GM18907 (cell line): ENCODE data around the gene NFIA.

ENCODE experiments used
- ATAC-seq: cut with Tn5 transposase; IDR thresholded peaks from one replicate; pipeline ENCODE4 v1.9.1; 2021; ENCODE audit warnings: mild to moderate bottlenecking, moderate library complexity; ENCODE audit not compliant: unreplicated experiment

The NFIA gene

DNA sequence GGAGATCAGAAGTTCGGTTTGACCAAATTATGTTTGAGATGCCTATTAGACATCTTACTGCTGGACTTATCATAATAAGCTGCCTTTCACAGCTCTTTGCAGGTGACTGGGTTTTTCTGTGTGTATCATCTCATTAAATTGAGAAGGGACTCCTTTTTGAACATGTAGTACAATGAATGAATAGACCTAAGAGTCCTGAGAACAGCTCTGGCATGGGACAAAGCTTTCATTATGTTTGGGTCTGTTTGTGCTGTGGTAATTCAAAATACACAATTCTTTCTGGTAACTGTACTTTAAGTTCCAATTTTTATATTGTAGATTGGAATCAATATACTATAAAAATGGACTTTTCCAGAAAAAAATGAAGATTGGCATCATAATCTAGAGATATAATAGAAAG is 330.2 kb downstream of the NFIA start:
- ATAC-seq: no peak

GRCh38 chr1:61419196-61419595 is 336.8 kb downstream of the NFIA start:
- no peak for ATAC-seq

GRCh38 chr1:61419657-61420056 is 337.3 kb downstream of the NFIA start:
- ATAC-seq: no peak

GRCh38 chr1:61420243-61420642 is 337.9 kb downstream of the NFIA start:
- ATAC-seq: no peak

DNA sequence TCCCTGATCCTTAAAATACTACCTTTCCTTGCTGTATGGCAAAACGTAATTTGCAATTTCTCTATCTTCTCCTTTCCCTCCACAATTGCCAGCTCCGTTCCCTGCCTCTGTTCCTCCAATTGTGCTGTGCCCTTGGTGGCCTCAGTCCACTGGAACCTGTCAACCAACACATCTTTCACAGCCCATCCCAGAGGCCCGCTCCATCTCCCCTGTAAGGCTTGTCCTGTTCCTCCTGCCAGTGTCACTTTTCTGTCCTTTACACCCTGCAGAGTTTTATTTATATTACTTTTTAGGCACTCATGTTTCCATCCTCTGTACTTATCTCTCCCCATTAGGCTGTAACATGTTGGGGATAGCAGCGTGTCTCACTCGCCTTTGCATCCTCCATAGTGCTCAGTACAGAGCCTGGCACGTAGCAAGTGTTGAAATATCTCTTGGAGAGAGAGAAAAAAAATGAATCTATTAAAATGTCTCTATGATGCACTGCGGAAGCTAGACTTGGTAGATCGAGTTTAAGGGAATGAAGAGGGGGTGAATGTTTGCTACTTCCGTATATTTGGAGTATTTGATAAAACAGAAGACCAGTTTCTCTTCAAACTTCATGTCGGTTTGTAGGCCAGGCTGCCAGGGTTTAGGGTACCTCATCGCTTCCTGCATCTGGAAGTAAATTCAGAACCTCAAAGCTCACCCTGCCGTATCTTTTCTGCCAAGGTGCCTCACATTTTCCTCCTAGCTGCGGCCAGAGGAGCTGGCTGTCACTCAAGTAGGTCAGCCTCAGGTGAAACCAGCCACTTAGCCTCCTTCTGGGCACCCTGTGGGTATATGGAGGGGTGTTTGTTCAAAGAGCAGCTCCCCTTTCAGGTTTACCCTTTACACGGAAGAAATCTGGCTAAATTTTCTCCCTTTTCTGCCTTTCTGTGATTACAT is 338.8 kb downstream of the NFIA start:
- no peak for ATAC-seq

DNA sequence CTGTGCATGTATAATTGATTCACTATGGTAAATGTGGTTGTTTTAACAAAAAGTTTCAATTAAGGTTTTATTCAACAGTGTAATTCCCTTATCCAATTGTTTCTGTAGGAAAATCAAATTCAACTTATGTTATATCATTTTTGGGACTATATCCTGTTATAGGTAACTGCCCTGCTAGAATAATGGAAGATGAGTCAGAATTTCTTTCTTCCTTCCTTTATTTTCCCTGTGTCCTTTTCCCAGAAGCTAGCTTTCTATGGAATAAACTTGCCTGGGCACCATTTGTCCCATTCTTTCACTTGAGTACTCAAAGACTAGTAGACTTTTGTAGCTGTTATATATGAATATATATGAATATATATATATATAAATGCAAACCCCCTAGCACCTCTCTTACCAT is 341.3 kb downstream of the NFIA start:
- ATAC-seq: no peak

GRCh38 chr1:61424382-61424781 is 342.0 kb downstream of the NFIA start:
- ATAC-seq: no peak

- ATAC-seq: no peak
These were observed 342.7 kb downstream of the NFIA start for GRCh38 chr1:61425040-61425439.

DNA sequence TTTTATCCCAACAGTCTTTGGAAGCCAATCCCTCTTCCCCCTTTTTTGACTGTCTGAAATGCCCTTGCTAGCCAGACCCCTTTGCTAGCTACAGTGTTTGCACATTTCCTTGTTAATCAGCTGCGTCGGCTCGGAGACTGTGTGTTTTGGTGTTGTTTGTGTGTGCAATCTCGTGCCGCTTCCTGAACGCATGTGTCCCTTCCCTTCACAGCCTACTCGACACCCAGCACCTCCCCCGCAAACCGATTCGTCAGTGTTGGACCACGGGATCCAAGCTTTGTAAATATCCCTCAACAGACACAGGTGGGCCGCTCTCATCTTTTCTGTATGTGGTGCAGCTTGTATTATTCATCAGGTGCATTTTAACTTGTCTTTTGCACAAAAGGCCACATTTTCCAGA is 343.9 kb downstream of the NFIA start:
- no peak for ATAC-seq

DNA sequence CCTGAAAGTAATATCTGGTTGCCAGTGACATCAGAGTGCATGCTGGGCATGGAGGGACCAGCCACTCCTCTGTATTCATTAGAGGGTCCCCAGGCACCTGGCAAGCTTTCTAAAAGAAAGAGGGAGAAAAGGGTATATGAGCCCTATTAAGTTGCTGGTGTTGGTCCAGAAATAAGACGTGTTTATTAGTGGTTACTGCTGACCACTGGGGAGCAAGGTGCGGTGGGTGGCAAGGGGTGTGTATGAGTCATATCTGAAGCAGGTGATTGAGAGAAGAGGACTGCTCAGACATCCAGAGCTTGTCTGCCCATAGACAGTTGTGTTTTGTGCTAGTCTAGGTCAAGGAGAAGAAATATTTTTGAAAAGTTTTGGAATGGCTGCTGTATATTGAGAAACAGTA is 344.5 kb downstream of the NFIA start:
- no peak for ATAC-seq

GRCh38 chr1:61427510-61427909 is 345.1 kb downstream of the NFIA start:
- ATAC-seq: no peak

DNA sequence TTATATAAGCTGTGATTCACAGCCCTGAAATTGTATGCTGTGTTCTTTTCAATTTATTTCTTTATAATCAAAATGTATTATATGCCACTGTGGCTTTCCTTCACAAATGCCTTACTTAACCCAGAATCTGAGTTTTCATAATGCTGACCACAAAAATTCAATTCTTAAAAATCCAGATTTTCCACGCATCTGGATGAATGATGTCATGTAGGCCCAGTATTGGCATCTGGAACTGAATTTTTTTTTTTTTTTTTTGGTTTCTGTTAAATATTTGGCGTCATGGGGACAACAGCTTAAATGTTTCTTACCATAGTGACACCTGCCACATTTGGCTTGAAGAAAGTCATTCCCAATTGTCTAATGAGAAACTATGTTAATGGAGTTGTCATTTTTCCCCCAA is 345.8 kb downstream of the NFIA start:
- no peak for ATAC-seq

DNA sequence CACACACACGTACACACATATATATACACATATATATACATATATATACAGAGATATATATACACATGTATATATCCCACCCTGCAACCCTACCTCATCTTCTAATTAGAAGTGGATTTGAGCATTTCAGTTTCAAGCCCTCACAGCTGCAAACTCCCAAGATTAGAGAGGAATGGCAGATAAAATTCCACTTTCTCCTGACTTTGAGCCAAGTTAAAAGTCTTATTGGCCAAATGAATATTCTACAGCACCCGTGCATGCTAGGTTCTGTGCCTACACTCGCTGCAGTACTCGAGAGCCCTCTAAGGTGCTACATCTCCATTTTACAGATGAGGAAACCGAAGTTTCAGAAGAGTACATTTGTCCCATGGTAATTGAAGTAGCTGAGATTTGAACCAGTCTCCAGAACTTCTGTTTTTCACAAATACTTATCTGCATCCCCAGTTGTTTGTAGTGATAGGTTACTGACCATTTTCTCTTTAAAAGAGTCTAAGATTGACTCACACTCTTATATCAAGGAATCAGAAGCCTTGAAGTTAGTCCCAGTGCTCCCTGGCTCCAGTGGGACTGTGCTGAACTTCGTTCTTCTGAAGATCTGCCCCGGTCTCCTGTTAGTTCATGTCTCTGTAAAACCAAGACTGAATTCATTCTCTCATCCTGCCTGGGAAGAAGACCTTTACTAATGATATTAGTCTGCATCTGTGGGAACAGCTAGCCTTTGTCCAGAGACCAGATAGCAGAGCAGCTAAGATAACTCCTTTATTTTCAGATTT is 350.4 kb downstream of the NFIA start:
- no peak for ATAC-seq

DNA sequence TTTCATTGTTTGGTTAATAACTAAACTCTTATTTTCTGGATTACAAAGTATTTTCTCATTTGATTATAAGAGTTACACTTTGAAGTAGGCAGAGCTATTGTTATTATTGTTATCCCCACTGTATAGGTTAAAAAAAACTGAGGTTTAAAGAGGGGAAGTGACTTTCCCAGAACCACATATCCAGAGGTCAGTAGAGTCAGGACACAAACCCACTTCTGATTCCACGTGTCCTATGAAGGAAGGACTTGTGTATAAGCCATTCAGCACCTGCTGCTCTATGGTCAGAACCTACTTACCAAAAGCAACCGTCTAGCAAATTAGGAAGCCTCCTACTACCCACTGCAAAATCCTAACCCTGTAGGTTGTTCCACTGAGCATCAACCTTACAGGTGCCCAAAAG is 351.3 kb downstream of the NFIA start:
- ATAC-seq: no peak

DNA sequence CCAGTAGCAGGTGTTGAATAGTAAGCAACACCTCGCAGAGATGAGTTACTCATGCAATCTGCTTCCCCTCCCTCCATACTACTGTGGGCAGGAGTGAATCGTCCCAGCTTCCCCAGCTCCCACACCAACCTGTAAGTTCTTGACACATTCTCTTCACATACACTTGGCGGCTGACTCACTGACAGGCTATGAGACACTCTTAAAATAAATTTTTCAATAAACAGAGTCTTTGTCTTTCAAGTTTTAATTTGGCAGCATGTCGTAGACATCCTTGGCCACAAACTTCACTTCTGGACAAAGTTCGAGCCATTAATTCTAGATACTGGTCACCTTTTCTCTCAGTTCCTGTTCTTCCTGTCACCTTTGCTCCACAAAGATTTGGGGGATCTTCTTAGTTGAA is 351.9 kb downstream of the NFIA start:
- ATAC-seq: peak; percentile 66

DNA sequence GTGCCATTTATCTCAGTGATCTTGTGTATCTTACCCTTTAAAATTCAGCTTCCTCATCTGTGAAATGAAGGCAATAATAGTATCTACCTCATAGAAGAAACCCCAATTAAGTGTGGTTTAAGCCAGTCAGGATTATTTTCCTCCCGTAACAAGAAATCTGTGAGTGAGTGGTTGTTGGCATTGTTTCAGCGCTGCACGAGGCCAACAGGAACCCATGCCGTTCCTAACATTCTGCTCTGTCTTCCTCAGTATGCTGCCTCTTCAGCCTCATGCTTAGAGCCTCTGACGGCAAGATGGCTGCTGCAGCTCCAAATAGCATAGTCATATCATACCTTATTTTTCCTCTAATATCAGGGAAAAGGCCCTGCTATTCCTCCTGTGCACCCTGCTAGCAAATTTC is 352.9 kb downstream of the NFIA start:
- no peak for ATAC-seq

DNA sequence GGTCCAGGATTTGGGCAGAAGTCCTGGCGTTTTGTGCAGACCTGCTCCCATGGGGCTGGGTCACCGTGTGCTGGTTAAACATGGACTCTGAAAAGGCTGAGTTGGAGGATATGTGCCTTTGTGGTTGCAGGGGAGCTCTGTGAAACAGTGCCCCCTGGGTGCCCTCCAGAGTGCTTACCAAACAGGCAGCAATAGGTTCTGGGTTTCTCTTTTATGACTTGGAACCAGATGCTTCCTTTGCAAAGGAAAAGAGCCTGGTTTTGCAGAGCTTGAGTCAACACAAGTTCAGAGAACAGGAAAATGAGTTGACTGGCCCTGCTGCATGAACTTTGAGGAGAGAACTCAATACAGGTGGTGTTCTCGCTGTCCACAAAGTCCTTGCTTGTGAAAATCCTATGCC is 353.7 kb downstream of the NFIA start:
- ATAC-seq: no peak

- ATAC-seq: no peak
These were observed 354.2 kb downstream of the NFIA start for GRCh38 chr1:61436491-61437120.

DNA sequence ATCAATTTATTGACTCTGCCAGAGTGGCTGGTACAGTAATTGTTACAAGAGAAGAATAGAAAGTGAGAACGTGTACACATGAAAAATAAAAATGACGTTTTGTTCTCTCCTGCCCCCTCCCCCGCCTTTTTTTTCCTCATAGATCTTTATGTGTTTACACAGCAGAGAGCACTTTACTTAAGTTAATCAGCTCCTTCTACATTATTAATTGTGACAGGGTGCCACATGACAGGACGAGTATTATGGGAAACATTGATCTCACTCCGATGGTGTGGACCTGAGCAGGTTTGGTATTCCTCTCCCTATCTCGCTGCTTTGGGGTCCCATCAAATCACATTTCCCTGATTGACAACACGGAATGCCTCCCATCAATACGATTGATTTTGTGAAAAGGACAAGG is 356.9 kb downstream of the NFIA start:
- no peak for ATAC-seq

DNA sequence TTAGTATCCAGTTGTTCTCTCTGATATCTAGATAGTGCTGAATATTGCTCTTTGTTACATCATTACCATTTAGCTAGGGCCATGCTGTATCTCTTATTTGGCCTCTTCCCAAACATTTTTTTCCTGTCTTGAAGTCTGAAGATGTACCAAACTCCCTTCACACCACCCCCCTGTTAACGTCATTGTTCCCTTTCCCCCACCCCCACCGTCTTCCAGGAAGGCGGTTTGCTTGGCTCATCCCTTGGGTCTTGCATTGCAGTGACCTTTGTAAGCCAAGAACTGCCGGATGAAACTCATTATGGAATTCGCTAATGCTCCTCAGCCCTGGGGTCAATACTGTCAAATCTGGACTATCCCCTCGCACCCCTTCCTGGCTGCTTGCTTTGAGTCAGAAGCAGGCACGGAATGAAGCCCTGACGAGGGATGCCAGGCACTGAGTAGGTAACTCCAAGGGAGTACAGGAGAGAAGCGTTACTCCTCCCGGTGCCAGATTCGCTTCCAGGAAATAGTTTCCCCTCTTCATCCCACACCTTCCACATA is 359.4 kb downstream of the NFIA start:
- no peak for ATAC-seq

DNA sequence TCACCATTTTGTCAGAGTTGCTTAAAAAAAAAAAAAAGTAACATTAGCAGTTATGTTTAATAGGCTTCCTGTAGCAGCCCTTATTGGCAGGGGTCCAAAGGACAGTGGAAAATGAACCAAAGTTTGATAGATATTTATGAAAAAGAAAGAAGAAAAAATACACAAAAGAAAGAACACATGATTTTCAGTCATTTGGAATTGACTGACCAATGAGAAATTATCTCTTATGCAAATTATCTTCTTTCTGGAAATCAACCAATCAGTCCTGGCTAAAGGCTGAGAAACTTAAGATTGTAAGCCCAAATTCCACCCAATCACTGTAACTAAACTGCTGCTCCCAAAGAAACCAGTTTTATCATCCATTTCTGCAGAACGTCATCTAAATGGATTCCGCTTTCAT is 360.2 kb downstream of the NFIA start:
- ATAC-seq: no peak
